SK-N-SH (cell line): ENCODE results near the gene INAVA.

ENCODE experiments used
- EP300 ChIP-seq, 2 experiments: IDR thresholded peaks; 2 replicates each; pipeline versions ENCODE4 v1.4.0 to v1.6.1; 2012; ENCODE audit warnings: borderline replicate concordance in 1 of 2, low read depth in 1 of 2, low read length in 1 of 2
- TEAD4 ChIP-seq: IDR thresholded peaks from 2 replicates; pipeline ENCODE4 v1.4.0; 2012; ENCODE audit warnings: mild to moderate bottlenecking, borderline replicate concordance; ENCODE audit not compliant: insufficient read depth

DNA sequence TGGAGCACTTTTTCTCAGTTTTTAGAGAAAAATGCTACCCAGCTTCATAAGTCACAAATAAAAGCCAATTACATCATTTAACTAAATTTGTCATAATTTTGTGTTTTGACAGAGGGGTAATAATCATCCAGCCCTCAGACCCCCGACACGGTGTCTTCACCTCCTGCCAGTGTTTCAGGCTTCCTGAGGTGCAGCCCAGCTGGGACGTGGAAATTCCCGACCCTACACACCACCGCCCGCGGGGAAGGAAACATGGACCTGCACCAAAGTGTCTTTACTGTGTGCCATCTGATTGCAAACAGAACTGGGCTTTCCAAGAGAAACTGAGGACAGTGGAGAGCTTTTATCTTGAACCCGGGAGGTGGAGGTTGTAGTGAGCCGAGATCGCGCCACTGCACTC lies 7.7 kb upstream of the INAVA start:
- TF ChIP-seq TEAD4 (no peak), EP300 (IDR thresholded peaks at IDR 0.05; ENCODE audit: borderline replicate concordance in 1 of 2, low read depth in 1 of 2, low read length in 1 of 2) (no peak)
